C4-2B (cell line): Measurements from ENCODE around the gene HBZ.

ENCODE experiments used
- ZFX ChIP-seq: fragments of 450-650 bp; IDR thresholded peaks from 2 replicates; pipeline ENCODE4 v1.6.1; 2017
- TF ChIP-seq, protein P1 (sequence below): fragments of 450-650 bp; conservative IDR thresholded peaks from 2 replicates; pipeline ENCODE4 v1.5.1; 2017; ENCODE audit warnings: mild to moderate bottlenecking

DNA sequence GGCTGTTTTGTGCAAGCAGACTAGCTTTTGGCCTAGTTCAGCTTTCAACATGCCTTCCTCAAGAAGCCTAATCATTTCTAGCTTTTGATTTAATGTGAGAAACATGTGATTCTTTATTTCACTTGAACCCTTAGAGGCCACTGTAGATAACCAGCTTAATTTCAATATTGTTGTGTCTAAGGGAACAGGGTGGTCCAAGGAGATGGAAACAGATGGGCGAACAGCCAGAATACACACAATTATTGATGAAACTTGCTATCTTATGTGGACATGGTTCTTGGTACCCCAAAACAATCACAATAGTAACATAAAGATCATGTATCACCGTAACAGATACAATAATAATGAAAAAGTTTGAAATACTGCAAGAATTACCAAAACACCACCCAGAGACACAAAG is 18.7 kb upstream of the HBZ start:
- TF ChIP-seq, protein P1, sequence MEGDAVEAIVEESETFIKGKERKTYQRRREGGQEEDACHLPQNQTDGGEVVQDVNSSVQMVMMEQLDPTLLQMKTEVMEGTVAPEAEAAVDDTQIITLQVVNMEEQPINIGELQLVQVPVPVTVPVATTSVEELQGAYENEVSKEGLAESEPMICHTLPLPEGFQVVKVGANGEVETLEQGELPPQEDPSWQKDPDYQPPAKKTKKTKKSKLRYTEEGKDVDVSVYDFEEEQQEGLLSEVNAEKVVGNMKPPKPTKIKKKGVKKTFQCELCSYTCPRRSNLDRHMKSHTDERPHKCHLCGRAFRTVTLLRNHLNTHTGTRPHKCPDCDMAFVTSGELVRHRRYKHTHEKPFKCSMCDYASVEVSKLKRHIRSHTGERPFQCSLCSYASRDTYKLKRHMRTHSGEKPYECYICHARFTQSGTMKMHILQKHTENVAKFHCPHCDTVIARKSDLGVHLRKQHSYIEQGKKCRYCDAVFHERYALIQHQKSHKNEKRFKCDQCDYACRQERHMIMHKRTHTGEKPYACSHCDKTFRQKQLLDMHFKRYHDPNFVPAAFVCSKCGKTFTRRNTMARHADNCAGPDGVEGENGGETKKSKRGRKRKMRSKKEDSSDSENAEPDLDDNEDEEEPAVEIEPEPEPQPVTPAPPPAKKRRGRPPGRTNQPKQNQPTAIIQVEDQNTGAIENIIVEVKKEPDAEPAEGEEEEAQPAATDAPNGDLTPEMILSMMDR, result no peak
- TF ChIP-seq ZFX, result no peak
